ENCODE data around the gene CHRNA4. TPM values are rescaled to one million over a fixed set of nuclear protein-coding genes. Genes with fewer than 3 reads are reported as not detected.

The CHRNA4 gene
- total and polyA plus RNA-seq, 9 donors = 0.06 to 2.9 (median 0.43) TPM; not detected in 2

DNA sequence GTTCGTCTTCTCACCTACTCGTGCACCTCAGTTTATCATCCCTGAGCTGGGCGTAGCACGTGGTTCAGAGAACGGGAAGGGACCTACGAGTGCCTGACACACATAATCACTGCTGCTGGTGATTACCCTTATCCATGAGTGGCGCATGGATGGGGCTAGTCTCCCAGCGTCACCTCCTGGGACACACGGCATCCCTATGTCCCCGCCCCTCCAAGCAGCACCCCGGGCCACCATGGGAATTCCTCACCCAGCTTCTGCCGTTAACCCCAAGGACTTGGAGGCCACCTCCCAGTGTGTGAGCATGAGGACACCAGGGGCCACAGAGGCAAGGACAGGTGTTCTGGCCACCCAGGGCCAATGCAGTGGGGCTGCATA lies 9.8 kb downstream of the CHRNA4 start:
- H3K27ac ChIP-seq = no peak overlapping the region
- 86 to 90% (median 89%) methylated on average over 12 of the region's 12 CpGs for WGBS, 3 donors
- H3K4me1 ChIP-seq (ENCODE audit: insufficient read depth) = no peaks in the 10 kb centered on the region
- no peak overlapping the region for H3K4me3 ChIP-seq
- no peaks in the 10 kb centered on the region for H3K36me3 ChIP-seq
- TF ChIP-seq POLR2A (IDR thresholded peaks at IDR 0.05) (no peak), EP300 (IDR thresholded peaks at IDR 0.05) (no peak)
- TF ChIP-seq, protein P1, sequence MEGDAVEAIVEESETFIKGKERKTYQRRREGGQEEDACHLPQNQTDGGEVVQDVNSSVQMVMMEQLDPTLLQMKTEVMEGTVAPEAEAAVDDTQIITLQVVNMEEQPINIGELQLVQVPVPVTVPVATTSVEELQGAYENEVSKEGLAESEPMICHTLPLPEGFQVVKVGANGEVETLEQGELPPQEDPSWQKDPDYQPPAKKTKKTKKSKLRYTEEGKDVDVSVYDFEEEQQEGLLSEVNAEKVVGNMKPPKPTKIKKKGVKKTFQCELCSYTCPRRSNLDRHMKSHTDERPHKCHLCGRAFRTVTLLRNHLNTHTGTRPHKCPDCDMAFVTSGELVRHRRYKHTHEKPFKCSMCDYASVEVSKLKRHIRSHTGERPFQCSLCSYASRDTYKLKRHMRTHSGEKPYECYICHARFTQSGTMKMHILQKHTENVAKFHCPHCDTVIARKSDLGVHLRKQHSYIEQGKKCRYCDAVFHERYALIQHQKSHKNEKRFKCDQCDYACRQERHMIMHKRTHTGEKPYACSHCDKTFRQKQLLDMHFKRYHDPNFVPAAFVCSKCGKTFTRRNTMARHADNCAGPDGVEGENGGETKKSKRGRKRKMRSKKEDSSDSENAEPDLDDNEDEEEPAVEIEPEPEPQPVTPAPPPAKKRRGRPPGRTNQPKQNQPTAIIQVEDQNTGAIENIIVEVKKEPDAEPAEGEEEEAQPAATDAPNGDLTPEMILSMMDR (IDR thresholded peaks at IDR 0.05) = no peak
- no peaks in the 10 kb centered on the region for H3K27me3 ChIP-seq
- DNase-seq = no peak
- H3K9me3 ChIP-seq = no peaks in the 10 kb centered on the region
- intact Hi-C loops (cut with DNase I) = no loop called here

DNA sequence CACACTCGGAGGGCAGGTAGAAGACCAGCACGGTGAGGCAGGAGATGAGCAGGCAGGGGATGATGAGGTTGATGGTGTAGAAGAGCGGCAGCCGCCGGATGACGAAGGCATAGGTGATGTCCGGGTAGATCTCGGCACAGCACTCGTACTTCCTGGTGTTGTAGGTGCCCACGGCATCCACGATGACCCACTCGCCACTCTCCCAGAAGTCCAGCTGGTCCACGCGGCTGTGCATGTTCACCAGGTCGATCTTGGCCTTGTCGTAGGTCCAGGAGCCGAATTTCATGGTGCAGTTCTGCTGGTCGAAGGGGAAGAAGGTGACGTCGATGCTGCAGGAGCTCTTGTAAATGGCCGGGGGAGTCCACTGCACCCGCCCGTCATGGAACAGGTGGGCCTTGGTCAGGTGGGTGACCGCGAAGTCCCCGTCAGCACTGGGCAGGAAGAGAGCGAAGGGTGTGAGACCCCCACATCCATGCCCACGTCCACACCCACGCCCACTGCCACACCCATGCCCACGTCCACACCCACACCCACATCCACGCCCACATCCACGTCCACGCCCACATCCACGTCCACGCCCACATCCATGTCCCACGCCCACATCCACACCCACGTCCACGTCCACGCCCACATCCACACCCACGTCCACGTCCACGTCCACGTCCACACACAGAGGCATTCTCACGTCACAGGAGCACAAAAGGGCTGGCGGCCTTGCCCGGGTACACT lies 10.4 kb downstream of the CHRNA4 start:
- intact Hi-C loops (cut with DNase I) = no loop called here
- Histone ChIP-seq H3K4me1 (ENCODE audit: insufficient read depth) (no peaks in the 10 kb centered on the region), H3K27ac (no peak overlapping the region), H3K36me3 (no peaks in the 10 kb centered on the region), H3K4me3 (no peak overlapping the region), H3K9me3 (no peaks in the 10 kb centered on the region), H3K27me3 (no peaks in the 10 kb centered on the region)
- TF ChIP-seq, protein P1 (IDR thresholded peaks at IDR 0.05) = no peak
- TF ChIP-seq EP300 (IDR thresholded peaks at IDR 0.05) (no peak), POLR2A (IDR thresholded peaks at IDR 0.05) (no peak)
- no peak for DNase-seq
- 88 to 89% (median 89%) methylated on average over 45 to 46 of the region's 46 CpGs for WGBS, 3 donors

DNA sequence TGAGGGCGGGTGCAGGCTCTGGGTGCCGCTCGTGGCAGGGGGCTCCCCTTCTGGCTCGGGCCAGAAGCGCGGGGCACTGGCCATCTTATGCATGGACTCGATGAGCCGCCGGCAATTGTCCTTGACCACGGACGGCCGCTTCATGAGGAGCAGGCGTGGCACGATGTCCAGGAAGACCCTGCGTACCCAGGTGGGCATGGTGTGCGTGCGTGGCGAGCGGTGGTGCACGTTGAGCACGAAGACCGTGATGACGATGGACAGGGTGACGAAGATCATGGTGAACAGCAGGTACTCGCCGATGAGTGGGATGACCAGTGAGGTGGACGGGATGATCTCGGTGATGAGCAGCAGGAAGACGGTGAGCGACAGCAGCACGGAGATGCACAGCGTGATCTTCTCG lies 11.0 kb downstream of the CHRNA4 start:
- 91 to 96% (median 96%) methylated on average over 30 to 33 of the region's 33 CpGs for WGBS, 3 donors
- Histone ChIP-seq H3K27ac (no peak overlapping the region), H3K9me3 (no peaks in the 10 kb centered on the region), H3K36me3 (no peaks in the 10 kb centered on the region), H3K4me1 (ENCODE audit: insufficient read depth) (no peaks in the 10 kb centered on the region), H3K4me3 (no peak overlapping the region), H3K27me3 (no peaks in the 10 kb centered on the region)
- intact Hi-C loops (cut with DNase I) = no loop called here
- no peak for DNase-seq
- TF ChIP-seq POLR2A (IDR thresholded peaks at IDR 0.05) = no peak
- no peak for TF ChIP-seq EP300 (IDR thresholded peaks at IDR 0.05)
- TF ChIP-seq, protein P1 (IDR thresholded peaks at IDR 0.05) = no peak

DNA sequence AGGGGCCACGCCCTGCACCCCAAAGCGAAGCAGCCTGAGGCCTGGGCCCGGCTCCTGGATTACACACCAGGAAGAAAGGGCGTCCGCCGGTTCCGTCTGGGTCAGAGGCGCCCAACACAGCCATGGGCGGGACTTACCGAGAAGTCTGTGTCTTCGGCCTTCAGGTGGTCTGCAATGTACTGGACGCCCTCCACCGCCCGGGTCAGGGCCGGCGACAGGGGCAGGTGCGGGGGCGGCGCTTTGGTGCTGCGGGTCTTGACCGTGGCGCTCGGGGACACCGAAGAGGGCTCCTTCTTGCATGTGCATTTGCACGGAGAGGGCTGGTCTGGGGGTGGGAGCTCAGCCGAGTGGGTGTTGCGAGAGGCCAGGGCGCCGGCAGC lies 11.6 kb downstream of the CHRNA4 start:
- WGBS, 3 donors = 87 to 92% (median 88%) methylated on average over 29 of the region's 29 CpGs
- Histone ChIP-seq H3K4me3 (no peak overlapping the region), H3K27ac (no peak overlapping the region), H3K27me3 (no peaks in the 10 kb centered on the region), H3K36me3 (no peaks in the 10 kb centered on the region), H3K4me1 (ENCODE audit: insufficient read depth) (no peaks in the 10 kb centered on the region), H3K9me3 (no peaks in the 10 kb centered on the region)
- DNase-seq = no peak
- intact Hi-C loops (cut with DNase I) = no loop called here
- TF ChIP-seq POLR2A (IDR thresholded peaks at IDR 0.05) (no peak), EP300 (IDR thresholded peaks at IDR 0.05) (no peak)
- TF ChIP-seq, protein P1 (IDR thresholded peaks at IDR 0.05) = no peak
